Activated naive CD8-positive, alpha-beta T cell treated with anti-CD3 and anti-CD28 coated beads, Interleukin-2, amount 50 U/mL, for 16 hours (primary cell): Measurements from ENCODE around the gene TGFBR1.

ENCODE experiments used
- DNase-seq: peaks from one replicate; pipeline ENCODE4 v3.0.0-alpha.2; 2020; ENCODE audit warnings: low read depth, low spot score

TGFBR1 gene

GRCh38 chr9:99169982-99170761 is 65.3 kb downstream of the TGFBR1 start:
- no peak for DNase-seq

DNA sequence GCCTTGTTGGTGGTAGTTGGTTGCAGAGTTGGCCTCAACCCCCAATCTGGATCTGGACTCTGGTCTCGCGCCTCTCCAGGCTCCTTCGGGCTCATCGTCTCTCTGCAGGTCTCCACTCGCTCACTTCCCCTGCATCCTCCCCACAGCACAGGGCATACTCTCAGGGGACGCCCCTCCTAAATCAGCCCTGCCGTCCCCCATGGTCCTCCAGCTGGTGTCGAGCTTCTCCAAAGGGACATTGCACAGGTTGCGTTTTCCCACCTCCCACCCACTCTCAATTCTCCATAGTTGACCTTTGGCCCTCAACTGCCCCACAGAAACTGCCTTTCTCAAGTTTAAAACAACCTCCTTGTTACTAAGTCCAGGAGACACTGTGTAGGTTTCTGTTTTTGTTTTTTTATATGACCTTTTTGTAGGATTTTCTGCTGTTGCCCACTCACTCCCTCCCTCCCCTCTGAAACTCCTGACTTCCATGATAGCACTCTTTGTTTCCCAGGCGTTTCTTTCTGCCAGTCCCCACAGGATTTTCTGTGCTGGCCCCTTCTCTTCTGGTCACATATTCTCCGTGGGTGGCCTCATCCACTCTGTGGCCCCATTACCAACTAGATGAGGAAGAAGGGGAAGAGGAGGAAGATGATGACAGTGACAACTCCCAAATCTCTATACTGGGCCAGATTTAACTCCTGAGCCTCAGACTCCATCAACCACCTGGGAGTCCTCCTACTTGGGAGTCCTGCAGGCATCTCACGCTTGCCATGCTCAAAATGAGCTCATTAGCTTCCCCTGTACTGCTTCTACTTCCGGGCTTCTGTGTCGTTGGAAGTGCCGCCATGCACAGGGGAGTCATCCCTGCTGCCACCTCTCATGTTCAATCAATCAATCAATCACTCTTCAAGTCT is 66.6 kb downstream of the TGFBR1 start:
- DNase-seq = no peak

DNA sequence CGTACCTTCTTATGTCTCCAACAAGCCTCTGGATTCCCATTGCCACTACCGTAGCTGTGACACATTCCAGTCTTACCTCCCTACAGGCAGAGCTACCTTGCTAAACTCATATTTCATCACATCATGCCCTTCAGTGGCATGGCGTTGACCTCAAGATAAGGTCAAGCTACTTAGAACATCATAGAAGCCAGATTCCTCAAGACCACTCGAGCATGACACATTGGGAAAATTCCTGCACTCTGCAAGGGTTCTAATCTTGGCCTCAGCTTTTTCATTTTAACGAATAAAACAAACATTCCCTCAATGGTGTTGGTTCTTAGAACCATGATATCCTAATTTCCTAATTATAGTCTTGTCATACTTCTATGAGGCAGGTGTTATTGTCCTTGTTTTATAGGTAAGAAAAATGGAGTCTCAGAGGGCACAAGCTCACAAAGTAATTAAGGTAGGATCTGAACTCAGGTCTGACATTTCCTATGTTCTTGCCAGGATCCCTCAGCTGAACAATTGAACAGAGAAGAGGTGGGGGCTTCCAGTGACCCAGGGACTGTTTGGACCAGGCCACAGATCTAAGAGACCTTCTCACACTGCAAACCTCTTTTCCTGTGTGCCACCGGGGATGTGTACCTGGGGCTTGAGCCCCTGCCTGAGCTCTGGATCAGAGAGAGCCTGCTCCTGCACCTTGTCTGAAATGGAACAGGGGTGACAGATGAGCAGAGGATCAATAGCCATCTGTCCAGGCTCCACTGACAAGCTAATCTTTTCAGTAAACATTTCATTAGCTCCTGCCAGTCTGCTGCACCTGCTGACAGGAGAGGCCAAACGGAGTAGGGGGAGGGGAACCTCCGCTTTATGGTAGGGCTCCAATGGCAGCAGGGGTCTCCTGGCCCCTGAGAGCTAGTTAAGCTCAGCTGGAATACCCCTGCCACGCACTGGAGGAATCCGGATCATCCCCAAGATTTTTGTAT is 67.5 kb downstream of the TGFBR1 start:
- DNase-seq = no peak

DNA sequence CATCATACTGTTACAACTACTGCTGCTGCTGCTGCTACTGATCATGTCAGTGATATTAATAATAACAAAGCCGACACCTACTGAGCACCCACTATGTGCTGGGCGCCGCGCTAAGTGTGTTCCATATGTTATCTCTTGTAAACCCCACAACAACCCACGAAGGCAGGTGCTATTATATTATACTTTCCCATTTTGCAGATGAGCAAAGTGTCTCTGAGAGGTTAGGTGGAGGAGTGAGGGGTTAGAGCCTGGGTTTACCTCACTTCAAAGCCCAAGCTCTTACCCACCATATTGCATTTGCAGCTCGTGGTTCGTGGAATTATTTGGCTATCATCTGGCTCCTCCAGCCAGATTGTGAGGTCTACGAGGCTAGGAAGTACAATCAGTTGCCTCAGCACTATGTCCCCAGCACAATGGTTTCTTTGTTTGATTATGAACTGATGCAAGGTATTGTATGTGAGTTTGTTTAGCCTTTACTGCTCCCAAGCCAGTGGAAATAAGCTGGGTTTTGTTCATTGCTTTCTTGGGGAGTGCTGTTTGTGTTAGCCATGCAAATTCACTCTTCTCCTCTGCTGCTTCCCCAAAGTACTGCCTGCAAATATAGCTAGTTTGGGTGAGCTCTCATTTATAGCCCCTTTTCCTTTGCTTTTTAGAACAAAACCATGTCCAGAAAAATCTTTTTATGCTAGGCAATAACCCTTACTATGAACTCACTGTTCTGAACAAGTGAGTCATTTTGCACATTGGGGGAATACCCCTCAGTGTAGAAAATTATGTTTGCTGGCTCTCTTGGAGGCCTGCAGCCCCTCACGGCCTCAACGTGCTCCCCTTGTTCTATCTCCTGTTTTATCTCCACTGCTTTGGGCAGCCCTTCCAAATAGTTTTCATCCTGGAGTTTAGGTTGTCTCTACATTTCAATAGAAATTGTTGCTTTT is 68.9 kb downstream of the TGFBR1 start:
- no peak for DNase-seq

DNA sequence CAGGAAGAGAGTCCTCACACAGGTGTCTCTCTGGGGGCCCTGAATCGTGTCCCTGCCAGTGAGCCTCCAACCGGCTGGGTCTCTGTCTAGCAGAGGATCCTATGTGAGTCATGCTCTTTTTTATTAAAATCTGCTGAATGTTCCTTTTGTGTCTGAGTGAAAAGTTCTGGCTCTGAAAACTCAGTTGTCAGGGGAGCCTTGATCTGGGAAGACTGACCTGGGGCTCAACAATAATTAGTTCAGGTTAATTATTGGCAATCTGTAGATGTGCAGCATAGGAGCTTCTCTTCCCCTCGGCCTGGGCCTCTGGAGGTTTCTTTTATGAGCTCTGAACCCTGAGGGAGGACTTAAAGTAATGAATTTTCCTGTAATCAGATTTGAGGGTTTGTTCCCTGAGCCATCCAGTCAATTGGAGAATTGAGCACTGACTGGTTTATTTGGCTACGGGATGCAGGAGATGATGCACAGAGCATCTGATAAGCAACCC is 71.7 kb downstream of the TGFBR1 start:
- DNase-seq = no peak

- no peak for DNase-seq
Observed at GRCh38 chr9:99177576-99178366, 72.9 kb downstream of the TGFBR1 start.

DNA sequence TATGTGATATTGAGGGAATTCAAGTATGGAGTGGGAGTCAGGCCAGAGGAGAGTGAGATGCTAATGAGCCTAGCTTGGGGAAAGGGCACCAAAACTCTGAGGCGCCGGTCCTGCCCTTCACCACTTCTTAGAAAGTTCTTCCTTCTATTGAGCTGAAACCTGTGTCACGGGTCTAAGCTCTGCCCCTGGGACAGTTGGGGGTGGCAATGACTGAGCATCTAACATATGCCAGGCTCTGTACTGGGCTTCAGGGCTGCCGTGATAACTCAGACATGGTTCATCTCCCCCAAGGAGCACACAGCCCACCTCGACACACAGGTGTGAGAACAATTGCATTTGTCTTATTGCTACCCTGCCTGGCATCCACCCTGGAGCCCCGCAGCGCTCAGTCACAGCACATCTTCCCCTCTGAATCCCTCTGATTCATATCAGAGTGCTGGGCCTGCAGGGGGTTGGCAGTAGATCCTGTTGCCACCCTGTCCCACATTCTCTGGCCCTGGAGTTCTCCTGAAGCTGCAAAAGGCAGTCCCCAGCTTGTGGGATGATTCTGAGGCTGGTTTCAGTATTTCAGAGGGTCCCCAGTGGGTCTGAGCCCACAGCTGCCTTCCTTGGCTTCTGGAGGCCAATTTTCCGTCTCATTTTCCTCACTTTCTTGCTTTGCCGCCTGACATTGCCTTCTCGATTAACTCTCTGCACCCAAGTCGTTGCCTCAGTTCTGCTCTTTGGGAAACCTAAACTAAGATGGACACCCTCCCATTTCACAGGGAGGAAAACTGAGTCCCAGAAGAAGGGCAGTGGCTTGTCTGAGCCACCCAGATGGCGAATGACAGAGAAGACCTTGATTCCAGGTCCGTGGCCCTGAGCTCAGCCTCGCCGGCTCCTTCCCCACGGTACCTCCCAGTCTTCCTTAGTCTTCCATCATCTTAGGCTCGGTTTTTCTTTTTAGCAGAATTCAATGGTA is 74.3 kb downstream of the TGFBR1 start:
- DNase-seq = no peak

DNA sequence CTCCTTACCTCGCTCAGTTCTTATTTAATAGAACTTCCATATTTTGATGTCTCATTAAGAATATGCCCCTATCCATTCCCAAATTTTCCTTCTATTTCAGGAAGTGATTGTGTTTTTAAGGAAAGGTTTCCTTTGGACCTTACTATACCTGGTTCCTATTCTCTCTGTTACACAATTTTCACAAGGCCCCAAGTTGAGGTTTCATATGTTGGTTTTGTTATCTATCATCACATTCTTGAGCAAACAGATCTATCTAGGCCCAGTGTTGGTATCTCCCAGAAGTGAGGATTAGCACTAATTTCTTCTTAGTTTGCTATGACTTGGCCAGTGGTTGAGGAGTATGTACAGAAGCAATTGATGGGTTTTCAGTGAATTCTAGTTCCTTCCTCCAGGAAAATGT is 75.3 kb downstream of the TGFBR1 start:
- DNase-seq = no peak

- no peak for DNase-seq
Observed at GRCh38 chr9:99180662-99181061, 75.7 kb downstream of the TGFBR1 start.

GRCh38 chr9:99181206-99181605 is 76.3 kb downstream of the TGFBR1 start:
- no peak for DNase-seq

- no peak for DNase-seq
Observed at GRCh38 chr9:99181621-99182020, 76.7 kb downstream of the TGFBR1 start.

- no peak for DNase-seq
Observed at GRCh38 chr9:99182356-99182755, 77.4 kb downstream of the TGFBR1 start.

DNA sequence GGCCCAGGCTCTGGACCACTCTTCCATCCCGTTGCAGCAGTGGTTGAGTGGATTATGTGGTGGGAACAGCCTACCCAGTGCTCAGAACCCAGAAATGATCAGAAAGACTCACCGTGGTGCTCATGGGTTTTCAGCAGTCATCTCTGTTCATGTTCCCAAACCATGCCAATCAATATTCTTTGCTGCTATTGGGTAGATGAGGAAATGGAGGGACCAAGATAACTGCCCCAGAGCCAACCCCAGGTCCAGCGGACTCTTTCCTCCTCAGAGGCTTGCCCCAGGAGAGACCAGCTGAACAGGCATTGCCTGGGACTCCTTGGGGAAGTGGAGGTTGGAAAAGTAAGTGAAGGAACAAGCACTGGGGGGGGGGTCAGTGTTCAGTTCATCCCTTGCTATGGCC is 78.7 kb downstream of the TGFBR1 start:
- no peak for DNase-seq

DNA sequence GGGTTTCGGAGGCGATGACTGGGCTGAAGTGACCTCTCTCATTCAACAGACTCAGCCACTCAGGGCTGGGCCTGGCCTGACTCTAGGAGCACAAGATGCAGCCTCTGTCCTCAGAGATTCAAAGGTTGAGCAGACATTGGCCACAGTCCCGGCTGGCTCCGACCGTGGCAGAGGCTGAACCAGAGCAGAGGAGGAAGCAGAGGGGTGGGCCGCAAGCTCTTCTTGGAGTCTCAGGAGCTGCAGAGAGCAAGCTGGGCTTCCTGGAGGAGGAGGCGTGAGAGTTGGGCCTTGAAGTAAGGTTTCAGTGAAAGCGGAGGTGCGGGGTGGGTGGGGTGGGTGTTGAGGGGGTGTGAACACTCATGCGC is 79.2 kb downstream of the TGFBR1 start:
- DNase-seq = no peak

GRCh38 chr9:99184475-99185347 is 79.8 kb downstream of the TGFBR1 start:
- peak; percentile 50 for DNase-seq

- DNase-seq = no peak
Observed at GRCh38 chr9:99185348-99185632, 80.4 kb downstream of the TGFBR1 start.

GRCh38 chr9:99185934-99186333 is 81.0 kb downstream of the TGFBR1 start:
- no peak for DNase-seq

DNA sequence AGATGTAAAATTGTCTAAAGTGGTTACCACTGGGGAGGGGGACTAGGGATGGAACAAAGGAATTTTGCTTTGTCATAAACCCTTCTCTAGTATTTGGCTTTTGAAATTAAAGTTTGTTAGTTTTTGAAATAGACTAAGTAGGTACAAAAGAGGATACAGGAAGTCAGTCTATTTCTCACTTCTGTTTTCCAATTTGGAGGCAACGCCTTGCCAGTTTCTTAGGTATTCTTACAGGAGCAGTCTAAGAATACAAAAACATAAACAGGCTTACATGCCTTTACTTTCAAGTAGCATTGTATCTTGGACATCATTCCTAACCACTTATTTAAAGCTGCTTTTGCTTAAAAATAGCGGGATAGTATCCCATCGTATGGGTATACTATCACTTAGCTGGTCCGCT is 82.4 kb downstream of the TGFBR1 start:
- DNase-seq = no peak
